GM21447 (cell line): ENCODE data around the gene ASPSCR1.
"Not testable (repeated sequence)": the region's sequence is repeated elsewhere in the genome, so short reads cannot be mapped to it uniquely, and the experiment has no call there.

ENCODE experiments used
- ATAC-seq: cut with Tn5 transposase; IDR thresholded peaks from one replicate; pipeline ENCODE4 v1.9.1; 2021; ENCODE audit not compliant: unreplicated experiment

Gene ASPSCR1

DNA sequence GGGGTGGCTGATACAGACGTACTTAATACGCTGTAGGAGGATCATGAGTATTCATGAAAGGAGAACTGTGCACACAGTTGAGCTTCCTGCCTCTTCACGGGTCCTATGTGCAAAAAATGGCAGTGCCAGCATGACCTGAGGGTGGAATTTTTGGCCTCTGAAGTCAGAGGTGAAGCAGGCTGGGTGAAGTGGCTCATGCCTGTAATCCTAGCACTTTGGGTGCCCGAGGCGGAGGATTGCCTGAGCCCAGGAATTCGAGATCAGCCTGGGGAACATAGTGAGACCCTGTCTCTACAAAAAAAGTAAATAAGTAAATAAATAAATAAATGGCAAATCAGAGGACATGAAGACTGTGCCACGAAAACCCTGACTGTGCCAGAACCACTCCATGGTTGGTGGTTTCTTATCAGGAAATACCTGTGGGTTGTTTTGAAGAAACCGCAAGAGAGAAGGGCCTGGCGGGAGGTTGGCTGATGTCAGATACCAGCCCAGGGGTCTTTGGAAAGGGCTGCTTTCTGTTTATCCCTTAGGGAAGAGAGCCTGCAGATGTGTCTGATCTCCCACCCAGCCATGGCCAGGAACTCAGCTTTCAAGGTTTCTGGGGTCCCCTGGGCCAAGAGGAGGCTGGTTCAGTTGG, 3.4 kb downstream of the ASPSCR1 start:
- no peak for ATAC-seq

DNA sequence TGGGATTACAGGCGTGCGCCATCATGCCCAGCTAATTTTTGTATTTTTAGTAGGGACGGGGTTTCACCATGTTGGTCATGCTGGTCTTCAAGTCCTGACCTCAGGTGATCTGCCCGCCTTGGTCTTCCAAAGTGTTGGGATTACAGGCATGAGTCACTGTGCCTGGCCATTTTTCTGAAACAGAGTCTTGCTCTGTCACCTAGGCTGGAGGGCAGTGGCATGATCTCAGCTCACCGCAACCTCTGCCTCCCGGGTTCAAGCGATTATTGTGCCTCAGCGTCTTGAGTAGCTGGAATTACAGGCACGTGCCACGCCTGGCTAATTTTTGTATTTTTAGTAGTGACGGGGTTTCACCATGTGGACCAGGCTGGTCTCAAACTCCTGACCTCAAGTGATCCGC, 4.1 kb downstream of the ASPSCR1 start:
- not testable (repeated sequence) for ATAC-seq

DNA sequence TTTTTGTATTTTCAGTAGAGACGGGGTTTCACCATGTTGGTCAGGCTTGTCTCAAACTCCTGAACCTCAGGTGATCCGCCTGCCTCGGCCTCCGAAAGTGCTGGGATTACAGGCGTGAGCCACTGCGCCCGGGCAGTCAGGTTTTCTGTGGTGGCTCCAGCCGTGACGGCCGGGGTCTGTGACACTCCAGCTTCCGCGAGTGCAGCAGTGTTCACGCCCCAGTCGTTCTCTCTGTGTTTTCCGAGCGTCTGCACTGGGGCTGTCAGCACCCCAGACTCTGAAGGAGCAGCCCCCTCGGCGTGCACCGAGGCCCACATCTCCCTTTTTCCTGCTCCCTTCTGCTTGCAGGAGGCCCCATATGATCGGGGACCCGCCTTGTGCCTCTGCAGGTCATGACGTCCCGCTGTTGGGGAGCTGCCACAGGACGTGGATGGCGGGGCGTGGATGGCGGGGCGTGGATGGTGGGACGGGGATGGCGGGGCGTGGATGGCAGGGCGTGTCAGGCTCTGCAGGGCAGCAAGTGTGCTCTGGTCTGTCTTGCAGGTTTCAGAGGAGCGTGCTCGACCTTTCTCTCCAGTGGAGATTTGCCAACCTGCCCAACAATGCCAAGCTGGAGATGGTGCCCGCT, 5.7 kb downstream of the ASPSCR1 start:
- no peak for ATAC-seq

DNA sequence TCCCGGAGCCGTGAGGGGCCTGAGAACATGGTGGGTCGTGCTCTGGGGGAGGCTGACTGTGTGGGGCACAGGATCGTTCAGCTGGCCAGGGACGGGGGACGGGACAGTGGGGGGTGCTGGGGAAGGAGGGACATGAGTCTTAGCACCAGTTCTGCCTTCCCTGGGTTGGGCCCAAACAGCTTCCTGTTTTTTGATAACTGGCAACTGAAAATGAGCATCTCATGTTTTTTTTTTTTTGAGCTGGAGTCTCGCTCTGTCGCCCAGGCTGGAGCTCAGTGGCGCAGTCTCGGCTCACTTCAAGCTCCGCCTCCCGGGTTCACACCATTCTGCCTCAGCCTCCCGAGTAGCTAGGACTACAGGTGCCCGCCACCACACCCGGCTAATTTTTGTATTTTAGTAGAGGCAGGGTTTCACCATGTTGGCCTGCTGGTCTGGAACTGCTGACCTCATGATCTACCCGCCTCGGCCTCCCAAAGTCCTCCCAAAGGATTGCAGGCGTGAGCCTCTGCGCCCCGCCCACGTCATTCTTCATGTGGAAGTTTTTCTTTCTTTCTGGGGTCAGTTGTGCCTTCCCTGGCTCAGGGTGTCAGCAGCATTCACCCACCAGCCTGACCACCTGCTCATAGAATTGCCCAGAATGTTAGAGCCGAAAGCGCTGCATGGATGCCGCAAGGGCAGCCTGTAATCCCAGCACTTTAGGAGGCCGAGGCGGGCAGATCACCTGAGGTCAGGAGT, 6.4 kb downstream of the ASPSCR1 start:
- ATAC-seq, result no peak

DNA sequence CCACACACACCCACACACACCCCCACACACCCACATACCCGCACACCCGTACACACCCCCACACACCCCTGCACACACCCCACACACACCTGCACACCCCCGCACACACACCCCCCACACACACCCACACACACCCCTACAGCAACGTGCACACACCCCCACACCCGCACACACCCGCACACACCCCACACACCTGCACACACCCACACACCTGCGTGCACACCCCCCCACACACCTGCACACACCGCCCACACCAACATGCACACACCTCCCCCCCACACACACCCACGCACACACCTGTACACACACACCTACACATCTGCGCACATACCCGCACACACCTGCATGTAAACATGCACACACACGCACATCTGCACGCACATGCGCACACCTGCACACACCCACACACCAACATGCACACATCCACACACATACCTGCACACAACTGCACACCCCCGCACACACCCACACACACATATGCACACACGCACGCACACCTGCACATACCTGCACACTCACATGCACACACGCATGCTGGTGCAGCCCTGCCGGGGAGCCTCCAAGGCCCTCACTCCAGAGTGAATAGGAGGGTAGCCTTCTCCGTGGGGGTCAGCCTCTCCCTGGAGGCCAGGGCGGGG, 7.5 kb downstream of the ASPSCR1 start:
- ATAC-seq, result no peak

DNA sequence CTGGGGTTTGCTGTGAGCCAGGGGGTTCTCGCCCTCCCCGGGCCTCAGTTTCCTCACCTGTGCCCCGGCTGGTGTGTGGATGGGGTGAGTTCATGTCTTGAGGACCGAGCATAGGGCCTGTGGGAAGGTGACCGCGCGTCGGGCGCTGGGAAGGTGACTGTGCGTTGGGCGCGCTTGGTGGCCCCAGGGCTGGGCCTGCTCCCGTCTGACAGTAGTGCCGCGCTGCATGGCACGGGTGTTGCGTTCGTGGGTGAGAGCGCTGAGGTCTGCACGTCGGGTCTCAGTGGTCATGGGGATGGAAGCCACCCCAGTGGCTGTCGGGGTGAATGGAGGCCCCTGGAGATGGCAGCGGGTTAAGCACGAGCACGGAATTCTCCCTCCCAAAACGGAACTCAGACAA, 9.2 kb downstream of the ASPSCR1 start:
- no peak for ATAC-seq

DNA sequence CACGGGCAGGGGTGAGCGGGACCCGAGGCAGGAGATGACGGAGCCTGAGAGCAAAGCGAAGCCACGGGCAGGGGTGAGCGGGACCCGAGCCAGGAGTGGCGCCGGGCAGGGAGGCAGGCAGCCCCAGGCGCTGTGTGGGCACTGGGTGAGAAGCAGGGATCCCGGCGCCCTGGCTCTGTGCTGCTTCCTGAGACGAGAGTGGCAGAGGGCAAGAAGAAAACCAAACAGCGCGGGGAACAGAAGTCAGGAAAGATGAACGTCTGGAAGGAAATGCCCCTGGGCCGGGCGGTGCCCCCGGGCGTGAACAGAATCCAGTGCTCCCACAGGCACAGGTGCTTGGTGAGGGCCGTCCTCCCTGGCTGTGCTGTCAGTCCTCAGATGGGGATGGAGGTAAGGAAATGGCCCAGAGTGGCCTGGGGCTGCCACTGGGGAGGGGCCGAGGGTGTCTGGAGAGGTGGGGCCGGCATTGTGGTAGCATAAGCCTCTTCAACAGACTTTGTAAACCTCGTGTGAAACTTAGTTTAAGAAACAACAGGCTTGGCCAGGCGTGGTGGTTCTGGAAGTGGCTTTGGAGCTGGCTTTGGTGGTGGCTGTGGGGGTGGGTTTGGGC, 9.8 kb downstream of the ASPSCR1 start:
- no peak for ATAC-seq

DNA sequence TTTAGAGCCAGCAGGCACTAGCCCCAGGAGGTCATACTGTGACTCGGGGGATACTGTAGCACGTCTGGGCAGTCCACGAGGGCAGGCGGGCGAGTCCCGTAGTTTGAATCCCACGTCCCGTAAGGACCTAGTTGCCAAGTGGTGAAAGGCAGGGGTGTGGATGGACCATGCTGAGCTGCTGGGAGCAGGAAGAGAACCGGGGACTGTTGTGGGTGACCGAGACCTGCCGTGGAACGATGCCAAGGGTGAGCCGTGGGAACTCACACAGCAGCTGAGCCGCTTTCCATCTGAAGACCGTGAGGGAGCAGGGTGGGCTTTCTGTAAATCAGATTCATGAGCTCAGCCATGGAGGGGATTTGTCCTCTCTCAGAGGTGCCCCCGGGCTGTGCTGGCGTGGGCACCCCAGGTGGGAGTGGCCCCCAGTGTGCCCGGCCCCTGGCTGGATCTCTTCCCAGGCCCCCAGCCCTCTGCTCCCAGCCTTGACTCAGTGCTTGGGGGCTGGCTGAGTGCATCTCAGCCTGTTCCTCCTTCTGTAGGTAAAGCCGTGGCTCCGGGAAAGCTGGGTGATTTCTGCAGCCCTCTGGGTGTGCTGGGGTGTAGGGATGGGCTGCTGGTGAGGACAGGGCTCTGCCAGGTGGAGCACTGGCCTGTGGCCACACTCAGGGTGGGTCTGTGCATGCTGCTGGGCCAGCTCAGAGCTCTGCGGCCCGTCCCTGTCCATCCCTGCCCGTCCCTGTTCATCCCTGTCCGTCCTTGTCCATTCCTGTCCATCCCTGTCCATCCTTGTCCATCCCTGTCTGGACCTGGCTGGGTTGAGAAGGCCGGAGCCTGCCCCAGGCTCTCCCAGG, 13.6 kb downstream of the ASPSCR1 start:
- no peak for ATAC-seq

DNA sequence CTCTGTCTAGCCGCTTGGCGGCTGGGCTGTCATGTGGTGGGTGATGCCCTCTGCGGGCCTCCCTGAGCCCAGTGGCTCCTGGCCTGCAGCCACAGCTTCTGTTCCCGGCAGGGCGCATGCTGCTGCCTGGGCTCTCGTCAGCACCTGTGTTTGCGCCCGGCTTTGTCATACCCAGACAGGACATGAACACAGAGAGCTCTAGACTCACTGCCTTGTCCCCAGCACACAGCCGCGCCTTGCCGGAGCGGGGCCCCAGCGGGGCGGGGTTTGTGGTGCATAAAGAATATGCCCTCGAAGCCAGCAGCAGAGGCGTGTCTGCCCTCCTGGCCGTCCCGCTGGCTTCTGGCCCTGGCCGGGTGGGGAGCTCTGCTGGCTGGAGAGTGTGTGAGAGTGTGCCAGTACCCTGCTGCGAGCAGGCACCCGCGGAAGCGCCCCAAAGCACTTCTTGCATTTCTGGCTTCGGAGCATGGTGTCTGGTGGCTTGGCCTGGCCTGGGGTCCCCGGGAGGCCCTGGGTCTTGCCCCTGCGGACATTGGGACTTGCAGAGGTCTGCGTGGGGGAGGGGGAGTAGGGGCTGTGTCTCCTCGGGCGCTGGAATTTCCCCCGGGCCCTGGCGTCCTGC, 14.4 kb downstream of the ASPSCR1 start:
- ATAC-seq, result no peak

DNA sequence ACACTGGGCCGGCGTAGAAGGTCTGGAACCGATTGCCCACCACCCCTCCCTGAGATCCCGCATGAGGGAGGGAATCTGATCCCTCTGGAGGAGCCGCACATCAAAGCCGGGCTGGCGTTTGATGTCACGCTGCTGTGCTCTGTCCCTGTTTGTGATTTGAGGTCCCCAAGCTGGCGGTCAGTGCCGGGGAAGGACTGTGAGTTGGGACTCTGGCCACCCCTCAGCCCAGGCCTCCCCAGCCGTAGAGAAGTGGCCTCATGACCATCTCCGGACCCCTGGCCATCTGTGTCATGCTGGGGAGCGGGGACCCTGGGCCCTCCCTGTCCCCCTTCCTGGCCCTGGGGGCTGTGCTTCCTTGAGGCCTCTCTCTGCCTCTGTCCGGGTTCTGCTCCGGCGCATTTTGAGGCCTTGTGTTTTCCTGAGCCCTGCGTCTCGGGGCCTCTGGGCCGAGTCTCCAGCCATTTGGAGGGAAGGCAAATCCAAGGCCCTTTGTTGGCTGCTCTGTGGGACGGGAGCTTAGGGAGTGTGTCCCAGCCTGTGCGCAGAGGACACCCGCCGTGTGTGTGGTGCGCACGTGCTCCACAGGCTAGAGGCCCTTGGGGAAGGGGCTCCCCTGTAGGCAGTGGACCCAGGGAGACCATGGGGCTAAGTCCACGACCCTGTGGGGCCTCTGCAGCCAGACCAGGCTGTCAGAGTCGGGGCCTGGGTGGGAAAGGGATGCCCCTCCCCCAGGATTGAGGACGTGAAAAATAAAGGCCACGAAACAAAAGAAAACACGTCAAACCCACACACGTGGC, 15.1 kb downstream of the ASPSCR1 start:
- ATAC-seq, result no peak

DNA sequence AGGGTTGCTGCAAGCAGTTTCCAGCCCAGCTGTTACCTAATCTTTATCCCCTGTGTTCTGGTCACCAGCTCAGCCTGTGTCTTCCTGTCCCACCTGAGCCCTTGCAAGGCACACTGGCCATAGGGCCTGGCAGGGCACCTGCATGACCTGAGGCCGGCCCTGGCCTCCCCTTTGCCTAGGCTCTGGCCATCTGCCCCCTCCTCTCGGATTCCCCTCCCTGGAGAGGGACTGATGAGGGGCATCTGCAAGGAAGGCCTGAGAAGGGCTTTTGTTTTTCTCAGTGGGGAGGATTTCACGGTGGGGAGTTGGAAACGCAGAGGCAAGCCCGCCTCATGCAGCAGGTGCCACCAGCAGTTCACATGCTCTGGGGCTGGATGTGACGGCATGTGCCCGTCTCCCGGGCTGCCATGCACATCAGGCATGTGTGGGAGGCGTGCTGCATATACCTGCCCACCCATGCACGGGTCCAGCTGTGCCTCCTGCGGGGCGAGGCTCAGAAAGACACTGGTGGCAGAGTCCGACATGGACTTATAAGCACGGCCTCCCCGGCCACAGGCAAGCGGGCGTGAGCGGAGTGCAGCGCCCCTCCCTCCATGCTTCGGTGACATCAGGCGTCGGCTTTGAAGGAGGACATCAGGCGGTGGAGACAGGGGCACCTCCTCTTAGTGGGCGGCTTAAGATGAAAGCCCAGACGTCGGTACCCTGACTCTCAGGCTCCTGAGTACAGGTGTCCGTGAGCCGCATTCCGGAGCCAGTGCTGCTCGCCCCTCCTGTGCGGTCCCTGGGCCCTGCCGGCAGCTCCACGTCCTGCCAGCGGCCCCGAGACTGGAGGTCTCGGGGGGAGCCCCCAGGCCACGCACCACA, 16.5 kb downstream of the ASPSCR1 start:
- no peak for ATAC-seq

DNA sequence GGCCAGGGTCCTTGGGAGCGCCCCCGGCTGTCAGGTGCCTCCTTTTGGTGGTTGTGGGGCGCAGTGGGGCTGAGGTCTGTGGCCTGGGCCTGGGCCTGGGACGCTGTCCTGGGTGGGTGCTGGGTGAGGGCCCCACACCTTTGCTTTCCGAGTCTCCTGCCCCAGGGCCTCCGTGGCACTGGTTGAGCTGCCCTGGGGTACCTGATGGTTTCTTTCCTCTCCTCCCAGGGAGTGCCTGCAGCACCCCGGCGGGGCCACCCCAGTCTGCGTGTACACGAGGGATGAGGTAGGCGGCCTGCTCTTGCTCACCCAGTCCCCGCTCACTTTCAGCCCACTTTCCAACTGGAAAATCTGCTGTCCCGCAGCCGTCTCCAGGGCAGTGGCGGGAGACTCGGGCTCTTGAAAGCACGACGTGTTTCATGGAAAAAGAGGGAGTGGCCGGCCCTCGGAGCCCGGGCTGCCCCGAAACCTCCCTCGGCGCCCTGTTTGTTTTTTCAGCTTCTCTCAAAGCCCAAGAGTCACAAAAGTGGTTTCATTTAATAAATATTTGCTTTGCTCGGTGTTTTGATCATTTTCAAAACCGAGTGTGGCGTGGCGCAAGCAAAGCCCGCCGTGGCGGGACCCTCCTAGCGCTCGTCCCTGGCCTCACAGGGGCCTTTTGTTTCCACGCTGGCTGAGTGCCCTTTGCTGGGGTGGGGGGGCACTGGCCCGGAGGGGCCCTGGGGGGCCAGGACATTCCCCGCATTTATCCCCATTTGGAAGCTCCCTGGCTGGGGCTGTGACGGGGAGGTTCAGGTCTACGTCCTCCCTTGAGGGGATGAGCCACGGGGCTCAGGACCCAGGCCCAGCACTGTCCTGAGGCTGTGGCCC, 17.4 kb downstream of the ASPSCR1 start:
- no peak for ATAC-seq

DNA sequence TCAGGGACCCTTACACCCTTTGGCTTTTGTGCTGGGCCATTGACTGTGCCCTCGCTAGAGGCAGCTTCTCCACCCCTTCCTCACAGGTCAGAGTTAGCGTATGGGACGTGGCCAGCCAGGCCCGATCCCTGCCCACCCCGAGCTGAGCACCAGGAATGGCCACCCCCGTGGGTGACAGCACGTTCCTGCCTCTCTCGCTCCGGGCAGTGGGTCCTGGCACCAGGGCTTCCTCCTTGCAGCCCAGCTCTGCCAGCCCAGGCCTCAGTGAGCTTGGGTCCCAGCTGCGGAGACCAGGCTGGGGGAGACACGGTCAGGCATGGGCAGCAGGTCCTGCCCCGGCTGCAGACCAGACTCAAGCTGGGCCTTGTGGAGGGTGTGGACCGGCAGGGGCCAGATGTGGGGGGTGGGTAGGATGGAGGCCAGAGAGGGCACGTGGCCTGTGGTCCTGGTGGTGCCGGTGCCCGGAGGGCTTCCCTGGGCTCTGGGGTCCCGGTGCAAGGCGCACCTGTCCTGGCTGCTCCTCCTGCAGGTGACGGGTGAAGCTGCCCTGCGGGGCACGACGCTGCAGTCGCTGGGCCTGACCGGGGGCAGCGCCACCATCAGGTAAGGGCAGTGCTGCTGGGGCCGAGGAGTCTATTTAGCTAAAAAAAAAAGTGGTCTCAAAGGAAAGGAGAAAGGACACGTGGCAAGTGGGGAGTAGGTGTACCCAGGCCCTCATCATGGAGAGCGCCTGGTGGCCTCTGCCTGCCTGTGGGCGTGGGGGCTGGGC, 18.2 kb downstream of the ASPSCR1 start:
- no peak for ATAC-seq

DNA sequence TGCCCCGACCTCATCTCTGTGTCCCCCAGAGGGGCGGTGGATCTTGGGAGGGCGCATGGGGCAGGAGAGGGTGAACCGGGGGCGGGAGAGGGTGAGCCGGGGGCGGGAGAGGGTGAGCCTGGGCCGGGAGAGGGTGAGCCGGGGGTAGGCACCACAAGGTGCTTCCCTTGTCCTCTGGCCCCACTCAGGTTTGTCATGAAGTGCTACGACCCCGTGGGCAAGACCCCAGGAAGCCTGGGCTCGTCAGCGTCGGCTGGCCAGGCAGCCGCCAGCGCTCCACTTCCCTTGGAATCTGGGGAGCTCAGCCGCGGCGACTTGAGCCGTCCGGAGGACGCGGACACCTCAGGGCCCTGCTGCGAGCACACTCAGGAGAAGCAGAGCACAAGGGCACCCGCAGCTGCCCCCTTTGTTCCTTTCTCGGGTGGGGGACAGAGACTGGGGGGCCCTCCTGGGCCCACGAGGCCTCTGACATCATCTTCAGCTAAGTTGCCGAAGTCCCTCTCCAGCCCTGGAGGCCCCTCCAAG, 18.9 kb downstream of the ASPSCR1 start:
- no peak for ATAC-seq

DNA sequence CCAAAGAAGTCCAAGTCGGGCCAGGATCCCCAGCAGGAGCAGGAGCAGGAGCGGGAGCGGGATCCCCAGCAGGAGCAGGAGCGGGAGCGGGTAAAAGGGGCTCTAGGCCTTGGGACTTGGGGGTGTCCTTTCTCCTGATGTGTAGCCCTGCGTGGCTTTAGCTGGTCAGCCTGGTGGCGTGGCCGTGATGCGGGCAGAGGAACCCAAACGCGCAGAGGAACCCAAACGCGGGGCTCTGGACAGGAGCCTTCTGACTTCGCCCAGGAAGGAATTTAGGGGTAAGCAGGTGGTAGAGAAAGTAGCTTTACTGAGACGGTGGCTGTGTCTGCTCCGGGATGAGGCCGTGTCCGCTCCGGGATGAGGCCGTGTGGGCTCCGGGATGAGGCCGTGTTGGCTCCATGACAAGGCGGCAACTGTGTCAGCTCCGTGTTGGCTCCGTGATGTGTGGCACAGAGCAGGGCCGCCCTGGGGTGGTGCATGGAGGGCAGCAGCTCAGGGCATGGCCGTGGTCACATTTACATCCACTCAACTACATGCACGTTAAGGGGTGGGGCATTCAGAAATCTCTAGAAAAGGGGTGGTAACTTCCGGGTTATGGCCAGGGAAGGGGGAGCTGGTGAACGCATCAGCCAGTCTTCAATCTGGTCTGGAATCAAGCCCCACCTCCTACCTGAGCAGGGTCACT, 19.5 kb downstream of the ASPSCR1 start:
- no peak for ATAC-seq

DNA sequence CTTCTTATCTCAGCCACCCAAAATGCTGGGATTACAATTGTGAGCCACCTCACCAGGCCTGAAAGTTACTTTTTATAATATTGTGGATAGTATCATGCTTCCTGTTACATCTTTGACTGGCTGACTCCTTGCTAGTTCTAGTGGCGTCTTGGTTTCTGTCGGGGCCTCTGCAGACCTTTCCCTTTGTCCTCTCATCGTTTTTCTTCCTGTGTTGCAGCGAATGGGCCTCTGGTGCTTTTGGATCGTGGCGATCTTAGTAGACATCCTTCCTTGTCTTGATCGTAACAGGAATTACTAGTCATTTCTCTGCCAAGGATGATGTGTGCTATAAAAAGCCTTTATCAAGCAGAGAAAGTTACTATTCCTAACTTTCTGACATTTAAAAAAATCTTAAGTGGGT, 20.8 kb downstream of the ASPSCR1 start:
- no peak for ATAC-seq
